GM18858 (cell line): ENCODE measurements around the gene CCDC88B.

Source experiments
- ATAC-seq: cut with Tn5 transposase; IDR thresholded peaks from one replicate; pipeline ENCODE4 v1.9.1; 2021; ENCODE audit not compliant: unreplicated experiment

The CCDC88B gene

DNA sequence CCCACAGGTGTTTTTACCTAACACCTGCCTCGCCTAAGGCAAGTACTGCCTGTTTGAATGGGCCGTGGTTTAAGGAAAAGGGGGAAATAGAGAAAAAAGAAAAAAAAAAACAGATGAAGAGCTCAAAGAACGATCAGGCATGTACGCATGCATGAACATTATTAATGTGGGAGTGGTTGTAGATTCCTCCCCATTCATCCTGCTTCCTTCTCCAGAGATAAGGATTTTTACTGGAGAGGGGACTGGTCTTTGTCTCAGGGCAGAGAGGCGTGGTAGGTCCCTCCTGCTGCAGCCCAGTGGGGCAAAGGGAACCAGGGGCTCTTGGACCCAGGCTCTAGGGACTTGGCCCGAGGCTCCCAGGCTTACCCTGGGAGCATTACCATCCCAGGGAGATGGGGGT, 42.0 kb downstream of the CCDC88B start:
- ATAC-seq: no peak

DNA sequence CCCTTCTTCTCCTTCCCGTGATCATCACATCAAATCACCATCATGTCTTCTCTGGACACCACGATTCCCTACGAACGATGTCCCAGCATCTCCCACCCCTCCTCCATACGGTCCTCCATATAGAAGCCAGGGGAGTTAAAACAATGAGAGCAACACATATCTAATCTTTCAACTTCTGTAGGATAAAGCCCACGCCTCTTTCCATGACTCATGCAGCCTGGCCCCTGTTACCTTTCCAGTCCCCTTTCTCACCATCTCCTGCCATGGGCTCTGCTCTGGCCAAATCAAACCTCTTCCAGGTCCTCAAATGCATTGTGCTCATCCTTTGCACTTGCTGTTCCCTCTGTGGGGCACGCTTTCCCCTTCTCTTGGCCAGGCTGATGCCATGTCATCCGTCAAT, 42.6 kb downstream of the CCDC88B start:
- ATAC-seq: no peak

DNA sequence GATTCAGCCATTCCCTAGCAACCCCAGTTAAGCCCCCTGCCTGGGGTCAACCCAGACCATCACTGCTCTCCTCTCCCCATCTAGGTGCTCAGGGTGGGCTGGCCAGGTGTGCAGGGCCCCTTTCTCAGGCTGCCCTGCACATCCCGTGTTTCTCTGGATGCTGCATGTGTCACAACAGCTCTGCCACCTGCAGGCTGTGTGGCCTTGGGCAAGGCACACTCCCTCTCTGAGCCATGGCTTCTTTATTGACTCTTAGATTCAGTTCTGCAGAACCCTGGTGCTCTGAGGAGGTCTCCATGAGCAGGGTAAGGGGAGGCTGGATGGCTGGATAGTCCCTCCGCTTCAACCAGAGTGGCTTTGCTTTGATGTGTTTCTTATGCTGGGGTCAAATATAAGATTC, 43.6 kb downstream of the CCDC88B start:
- ATAC-seq: no peak

- ATAC-seq: no peak
These were observed 44.2 kb downstream of the CCDC88B start for GRCh38 chr11:64384028-64384737.

- no peak for ATAC-seq
These were observed 45.3 kb downstream of the CCDC88B start for GRCh38 chr11:64384981-64385944.

GRCh38 chr11:64385945-64386704, 46.1 kb downstream of the CCDC88B start:
- no peak for ATAC-seq

GRCh38 chr11:64387916-64388315, 47.9 kb downstream of the CCDC88B start:
- no peak for ATAC-seq

GRCh38 chr11:64388894-64389293, 48.9 kb downstream of the CCDC88B start:
- no peak for ATAC-seq

DNA sequence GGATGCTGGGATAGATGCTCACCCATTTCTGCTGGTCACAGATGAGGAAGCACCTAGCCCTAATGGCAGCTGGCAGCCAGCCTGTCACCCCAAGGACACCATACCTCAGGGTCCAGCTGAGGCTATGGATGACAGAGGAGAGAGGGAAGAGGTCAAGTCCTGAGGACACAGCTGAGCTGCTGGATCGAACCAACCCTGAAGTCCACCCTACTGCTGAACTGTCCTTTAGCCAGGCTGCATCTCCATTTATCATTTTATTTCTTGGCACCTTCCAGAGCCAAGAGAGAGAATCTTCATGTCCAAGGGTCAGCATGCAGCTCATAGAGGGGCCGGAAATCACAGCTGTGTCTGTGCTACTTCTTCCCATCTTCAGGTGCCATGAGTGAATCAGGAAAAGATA, 49.8 kb downstream of the CCDC88B start:
- no peak for ATAC-seq

GRCh38 chr11:64390558-64390957, 50.6 kb downstream of the CCDC88B start:
- no peak for ATAC-seq

GRCh38 chr11:64391839-64392238, 51.8 kb downstream of the CCDC88B start:
- ATAC-seq: no peak

- ATAC-seq: no peak
These were observed 55.6 kb downstream of the CCDC88B start for GRCh38 chr11:64395545-64396078.

- no peak for ATAC-seq
These were observed 56.1 kb downstream of the CCDC88B start for GRCh38 chr11:64396079-64396591.

- ATAC-seq: no peak
These were observed 60.1 kb downstream of the CCDC88B start for GRCh38 chr11:64400102-64400501.

DNA sequence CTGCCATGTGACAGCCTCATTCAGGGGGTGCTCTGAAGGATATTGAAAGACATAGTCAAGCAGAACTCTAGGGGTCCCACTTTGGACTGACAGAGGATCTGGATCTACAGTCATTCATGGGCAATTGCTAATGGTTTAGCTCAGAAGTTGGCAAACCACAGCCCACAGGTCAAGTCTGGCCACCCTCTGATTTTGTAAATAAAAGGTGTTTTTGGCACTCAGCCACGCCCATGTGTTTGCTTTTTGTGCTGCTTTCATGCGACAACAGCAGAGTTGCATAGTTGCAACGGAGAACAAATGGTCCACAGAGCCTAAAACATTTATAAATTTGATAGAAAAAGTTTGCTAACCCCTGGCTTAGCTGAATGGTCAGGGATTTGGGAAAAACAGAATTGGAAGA, 60.7 kb downstream of the CCDC88B start:
- ATAC-seq: no peak

DNA sequence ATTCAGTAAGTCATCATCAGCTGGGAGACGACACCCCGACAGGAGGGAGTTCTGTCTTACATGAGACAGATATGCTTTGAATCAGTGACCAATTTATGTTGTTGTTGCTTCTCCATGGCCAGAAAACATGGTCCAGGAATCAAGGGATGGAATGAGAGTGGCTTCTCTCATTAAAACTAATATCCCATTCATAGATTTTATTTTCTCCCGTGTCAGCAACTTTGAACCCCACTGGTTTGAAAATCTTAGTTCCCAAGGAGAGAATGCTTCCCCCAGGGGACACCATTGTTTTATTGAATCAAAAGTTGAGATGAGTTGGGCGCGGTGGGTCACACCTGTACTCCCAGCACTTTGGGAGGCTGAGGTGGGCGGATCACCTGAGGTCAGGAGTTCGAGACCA, 61.8 kb downstream of the CCDC88B start:
- no peak for ATAC-seq

DNA sequence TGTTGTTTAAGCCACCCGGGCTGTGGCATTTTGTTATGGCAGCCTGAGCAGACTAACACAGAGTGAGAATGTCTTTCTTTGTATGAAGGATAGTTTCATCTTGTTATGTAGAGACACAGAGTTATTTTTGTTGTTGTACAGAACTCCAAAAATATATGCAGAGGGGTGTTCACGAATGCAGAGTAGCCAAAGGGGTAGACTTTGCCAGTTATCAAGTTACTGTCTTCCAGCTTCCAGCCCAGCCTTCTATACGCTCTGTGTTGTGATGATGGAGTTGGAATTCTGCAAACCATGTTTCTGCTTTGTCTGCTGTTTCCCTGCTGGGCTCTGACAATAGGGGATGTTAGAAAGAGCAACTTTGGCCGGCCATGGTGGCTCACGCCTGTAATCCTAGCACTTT, 63.1 kb downstream of the CCDC88B start:
- ATAC-seq: no peak

DNA sequence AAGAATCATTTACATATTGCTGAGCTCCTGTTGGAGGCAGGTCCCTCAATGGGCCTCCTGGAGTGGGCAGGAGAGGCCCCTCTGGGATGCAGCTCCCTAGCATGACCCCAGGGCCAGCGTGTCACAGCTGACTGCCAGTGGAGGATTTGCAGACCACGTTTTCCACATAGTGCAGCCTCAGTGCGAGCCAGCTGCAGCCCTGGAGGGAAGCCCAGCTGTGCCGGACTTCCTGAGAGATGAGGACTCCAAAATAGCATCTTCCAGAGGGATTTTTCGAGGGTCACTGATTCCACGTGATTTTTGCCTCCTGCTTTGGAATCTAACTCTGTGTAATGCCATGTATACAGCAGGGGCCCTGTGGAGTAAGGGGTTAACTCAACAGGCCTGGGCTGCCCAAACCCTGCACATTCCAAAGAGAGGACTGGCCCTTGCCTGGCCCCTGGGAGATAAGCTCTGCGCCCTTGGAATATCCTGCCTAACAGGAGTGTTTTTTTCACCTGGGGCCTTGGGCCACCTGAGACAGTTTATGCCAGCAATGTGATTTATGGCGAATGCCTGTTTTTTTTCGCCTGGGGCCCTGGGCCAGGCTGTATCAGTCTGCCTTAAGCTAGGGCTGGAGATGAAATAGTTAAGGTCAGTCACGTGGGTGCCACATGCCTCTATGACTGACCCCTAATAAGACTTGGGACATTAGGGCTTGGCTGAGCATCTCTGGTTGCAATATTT, 66.4 kb downstream of the CCDC88B start:
- ATAC-seq: no peak
